RWPE2 (cell line): ENCODE data around the gene KCNMB3.

Experiments used
- ATAC-seq: fragments of 200-7000 bp; cut with Tn5 transposase; 3 replicates; pipeline ENCODE4 v1.9.1; 2021; ENCODE audit warnings: low read depth
- DNase-seq: peaks from one replicate; pipeline ENCODE4 v3.0.0-alpha.2; 2020; ENCODE audit warnings: low spot score
- H3K27ac ChIP-seq: fragments of 450-650 bp; 2 replicates; pipeline ENCODE4 v1.5.1; 2017; ENCODE audit warnings: mild to moderate bottlenecking; ENCODE audit not compliant: poor library complexity, severe bottlenecking
- H3K27me3 ChIP-seq: fragments of 250-450 bp; sonication (Bioruptor Pico); 2 replicates; pipeline ENCODE4 v1.5.1; 2021; ENCODE audit warnings: mild to moderate bottlenecking, moderate library complexity; ENCODE audit not compliant: insufficient read depth, poor library complexity, severe bottlenecking
- H3K36me3 ChIP-seq: fragments of 250-450 bp; sonication (Bioruptor Pico); 2 replicates; pipeline ENCODE4 v1.5.1; 2020; ENCODE audit warnings: low read depth, mild to moderate bottlenecking, moderate library complexity
- H3K4me1 ChIP-seq: fragments of 250-450 bp; sonication (Bioruptor Pico); 2 replicates; pipeline ENCODE4 v1.5.1; 2021; ENCODE audit warnings: mild to moderate bottlenecking, moderate library complexity; ENCODE audit not compliant: insufficient read depth, poor library complexity, severe bottlenecking
- H3K4me3 ChIP-seq: fragments of 250-450 bp; sonication (Bioruptor Pico); 2 replicates; pipeline ENCODE4 v1.5.1; 2021; ENCODE audit warnings: mild to moderate bottlenecking, moderate library complexity; ENCODE audit not compliant: severe bottlenecking
- H3K9me3 ChIP-seq: fragments of 250-450 bp; sonication (Bioruptor Pico); 2 replicates; pipeline ENCODE4 v1.5.1; 2021; ENCODE audit warnings: mild to moderate bottlenecking, moderate library complexity; ENCODE audit not compliant: severe bottlenecking
- TF ChIP-seq, protein P1 (sequence below): fragments of 450-650 bp; IDR thresholded peaks from one replicate; pipeline ENCODE4 v1.5.1; 2017; ENCODE audit warnings: mild to moderate bottlenecking, moderate library complexity; ENCODE audit not compliant: poor library complexity, severe bottlenecking

Gene KCNMB3

DNA sequence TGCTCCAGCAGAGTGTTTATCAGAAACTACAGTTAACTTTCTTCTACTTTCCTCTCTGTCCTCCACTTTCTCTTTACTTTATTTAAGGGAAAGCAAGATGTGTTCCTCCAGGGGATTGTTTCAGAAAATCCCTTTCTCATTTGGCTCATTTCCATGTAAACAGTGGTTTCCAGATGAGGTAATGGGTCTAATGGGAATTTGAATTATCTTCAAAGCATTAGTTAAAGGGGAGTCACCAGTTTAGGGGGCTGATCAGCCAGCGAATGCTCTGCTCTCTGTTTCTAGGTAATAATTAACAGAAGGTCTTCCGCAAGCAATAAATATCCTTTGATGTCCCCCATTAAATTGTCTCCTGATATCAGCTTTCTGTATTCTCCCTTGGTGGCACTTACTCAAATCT lies 41.5 kb upstream of the KCNMB3 start:
- ATAC-seq (no peak), DNase-seq (no peak)
- H3K27me3 ChIP-seq: no peaks in the 10 kb centered on the region
- no peak overlapping the region for H3K27ac ChIP-seq
- no peaks in the 10 kb centered on the region for H3K9me3 ChIP-seq
- H3K4me1 ChIP-seq: no peaks in the 10 kb centered on the region
- H3K4me3 ChIP-seq: no peak overlapping the region
- H3K36me3 ChIP-seq: no peaks in the 10 kb centered on the region
- TF ChIP-seq, protein P1, sequence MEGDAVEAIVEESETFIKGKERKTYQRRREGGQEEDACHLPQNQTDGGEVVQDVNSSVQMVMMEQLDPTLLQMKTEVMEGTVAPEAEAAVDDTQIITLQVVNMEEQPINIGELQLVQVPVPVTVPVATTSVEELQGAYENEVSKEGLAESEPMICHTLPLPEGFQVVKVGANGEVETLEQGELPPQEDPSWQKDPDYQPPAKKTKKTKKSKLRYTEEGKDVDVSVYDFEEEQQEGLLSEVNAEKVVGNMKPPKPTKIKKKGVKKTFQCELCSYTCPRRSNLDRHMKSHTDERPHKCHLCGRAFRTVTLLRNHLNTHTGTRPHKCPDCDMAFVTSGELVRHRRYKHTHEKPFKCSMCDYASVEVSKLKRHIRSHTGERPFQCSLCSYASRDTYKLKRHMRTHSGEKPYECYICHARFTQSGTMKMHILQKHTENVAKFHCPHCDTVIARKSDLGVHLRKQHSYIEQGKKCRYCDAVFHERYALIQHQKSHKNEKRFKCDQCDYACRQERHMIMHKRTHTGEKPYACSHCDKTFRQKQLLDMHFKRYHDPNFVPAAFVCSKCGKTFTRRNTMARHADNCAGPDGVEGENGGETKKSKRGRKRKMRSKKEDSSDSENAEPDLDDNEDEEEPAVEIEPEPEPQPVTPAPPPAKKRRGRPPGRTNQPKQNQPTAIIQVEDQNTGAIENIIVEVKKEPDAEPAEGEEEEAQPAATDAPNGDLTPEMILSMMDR: no peak

- H3K4me1 ChIP-seq: no peaks in the 10 kb centered on the region
- no peak for DNase-seq
- H3K4me3 ChIP-seq: no peak overlapping the region
- no peaks in the 10 kb centered on the region for H3K36me3 ChIP-seq
- no peak for ATAC-seq
- TF ChIP-seq, protein P1: no peak
- no peaks in the 10 kb centered on the region for H3K27me3 ChIP-seq
- H3K9me3 ChIP-seq: no peaks in the 10 kb centered on the region
- H3K27ac ChIP-seq: no peak overlapping the region
Measured at GRCh38 chr3:179289295-179289694, 38.4 kb upstream of the KCNMB3 start.

- H3K27ac ChIP-seq: no peak overlapping the region
- no peaks in the 10 kb centered on the region for H3K36me3 ChIP-seq
- no peaks in the 10 kb centered on the region for H3K9me3 ChIP-seq
- TF ChIP-seq, protein P1: no peak
- ATAC-seq (no peak), DNase-seq (no peak)
- no peaks in the 10 kb centered on the region for H3K4me1 ChIP-seq
- H3K4me3 ChIP-seq: no peak overlapping the region
- no peaks in the 10 kb centered on the region for H3K27me3 ChIP-seq
Measured at GRCh38 chr3:179288845-179289244, 37.9 kb upstream of the KCNMB3 start.

DNA sequence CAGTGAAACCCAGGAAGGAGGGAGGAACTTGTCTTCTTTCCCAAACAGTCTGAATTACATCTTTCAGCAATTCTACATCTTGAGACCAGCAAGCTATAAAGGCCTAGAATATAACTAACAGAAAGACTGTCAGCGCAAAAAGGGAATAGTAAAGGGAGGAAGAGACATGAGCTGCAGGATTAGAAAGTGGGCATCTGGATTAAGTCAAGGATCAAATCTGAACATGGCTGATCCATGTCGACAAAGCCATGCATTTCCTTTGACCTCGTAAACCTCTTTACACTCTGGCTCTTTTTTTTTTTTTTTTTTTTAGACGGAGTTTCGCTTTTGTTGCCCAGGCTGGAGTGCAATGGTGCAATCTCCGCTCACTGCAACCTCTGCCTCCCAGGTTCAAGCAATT lies 35.4 kb upstream of the KCNMB3 start:
- no peak for ATAC-seq
- no peaks in the 10 kb centered on the region for H3K36me3 ChIP-seq
- DNase-seq: no peak
- H3K27ac ChIP-seq: no peak overlapping the region
- H3K9me3 ChIP-seq: no peaks in the 10 kb centered on the region
- H3K4me1 ChIP-seq: no peaks in the 10 kb centered on the region
- TF ChIP-seq, protein P1: no peak
- no peak overlapping the region for H3K4me3 ChIP-seq
- no peaks in the 10 kb centered on the region for H3K27me3 ChIP-seq

DNA sequence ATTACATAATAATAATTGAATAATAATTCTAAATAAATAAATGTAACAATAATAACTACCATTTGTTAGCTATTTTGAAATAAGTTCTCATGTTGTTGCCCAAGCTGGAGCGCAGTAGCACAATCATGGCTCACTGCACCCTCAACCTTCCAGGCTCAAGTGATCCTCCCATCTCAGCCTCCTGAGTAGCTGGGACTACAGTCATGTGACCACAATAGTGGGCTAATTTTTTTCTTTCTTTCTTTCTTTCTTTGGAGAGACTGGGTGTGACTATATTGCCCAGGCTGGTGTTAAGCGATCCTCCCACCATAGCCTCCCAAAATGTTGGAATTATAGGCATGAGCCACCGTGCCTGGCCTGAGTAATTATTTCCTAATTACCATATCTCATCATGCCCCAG lies 30.9 kb upstream of the KCNMB3 start:
- Histone ChIP-seq H3K27me3 (no peaks in the 10 kb centered on the region), H3K4me3 (no peak overlapping the region), H3K36me3 (no peaks in the 10 kb centered on the region), H3K27ac (no peak overlapping the region), H3K4me1 (no peaks in the 10 kb centered on the region), H3K9me3 (no peaks in the 10 kb centered on the region)
- DNase-seq: no peak
- TF ChIP-seq, protein P1: no peak
- no peak for ATAC-seq
